HG02973 (cell line): ENCODE measurements around the gene KCNG2.
A peak's percentile ranks its signal among the peaks of the same experiment; 100 is the strongest.
"Not testable (repeated sequence)": the region's sequence is repeated elsewhere in the genome, so short reads cannot be mapped to it uniquely, and the experiment has no call there.

Experiments used
- ATAC-seq: cut with Tn5 transposase; IDR thresholded peaks from one replicate; pipeline ENCODE4 v1.9.1; 2021; ENCODE audit warnings: moderate library complexity; ENCODE audit not compliant: unreplicated experiment

KCNG2 gene

GRCh38 chr18:79851489-79851888 is 53.8 kb downstream of the KCNG2 start:
- ATAC-seq: no peak

DNA sequence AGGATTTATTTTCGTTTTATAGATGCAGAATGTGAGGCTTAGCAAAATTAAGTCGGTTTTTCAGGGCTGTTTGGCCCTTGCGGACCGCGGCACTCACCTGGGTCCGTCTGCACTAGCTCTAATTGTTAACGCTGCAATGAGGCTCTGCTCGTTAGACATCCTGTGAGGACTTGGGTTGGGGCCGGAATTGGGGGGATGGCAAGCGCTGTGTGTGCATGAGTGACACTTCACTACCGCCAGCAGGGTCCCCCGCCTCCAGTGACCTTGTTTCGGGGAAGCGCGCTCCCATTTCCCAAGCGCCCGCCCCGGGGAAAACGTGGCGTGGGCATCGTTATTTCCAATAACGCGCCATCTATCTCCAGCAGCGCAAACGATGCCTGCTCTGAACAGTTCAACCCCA is 54.2 kb downstream of the KCNG2 start:
- no peak for ATAC-seq

GRCh38 chr18:79852561-79853302 is 55.0 kb downstream of the KCNG2 start:
- ATAC-seq: no peak

- no peak for ATAC-seq
These were observed 55.7 kb downstream of the KCNG2 start for GRCh38 chr18:79853303-79853992.

- ATAC-seq: no peak
These were observed 56.2 kb downstream of the KCNG2 start for GRCh38 chr18:79853993-79854364.

- peak; percentile 72 for ATAC-seq
These were observed 57.6 kb downstream of the KCNG2 start for GRCh38 chr18:79855147-79855933.

GRCh38 chr18:79856119-79857007 is 58.6 kb downstream of the KCNG2 start:
- ATAC-seq: peak; percentile 54

- no peak for ATAC-seq
These were observed 59.4 kb downstream of the KCNG2 start for GRCh38 chr18:79857082-79857671.

GRCh38 chr18:79859314-79859713 is 61.6 kb downstream of the KCNG2 start:
- no peak for ATAC-seq

DNA sequence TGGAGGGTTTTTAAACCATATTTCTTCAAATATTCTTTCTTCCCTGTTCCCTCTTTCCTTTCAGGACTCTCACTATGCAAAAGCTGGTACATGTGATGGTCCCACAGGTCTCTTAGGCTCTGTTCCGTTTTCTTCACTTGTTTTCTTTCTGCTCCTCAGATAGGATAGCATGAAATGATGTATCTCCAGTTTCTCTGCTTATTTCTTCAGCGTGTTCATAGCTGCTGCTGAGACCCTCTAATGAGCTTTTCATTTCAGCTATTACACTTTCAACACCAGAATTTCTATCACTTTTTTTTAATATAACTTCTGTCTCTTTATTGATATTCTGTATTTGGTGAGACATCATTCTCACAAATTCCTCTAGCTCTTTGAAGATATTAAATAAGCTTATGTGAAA is 63.9 kb downstream of the KCNG2 start:
- no peak for ATAC-seq

DNA sequence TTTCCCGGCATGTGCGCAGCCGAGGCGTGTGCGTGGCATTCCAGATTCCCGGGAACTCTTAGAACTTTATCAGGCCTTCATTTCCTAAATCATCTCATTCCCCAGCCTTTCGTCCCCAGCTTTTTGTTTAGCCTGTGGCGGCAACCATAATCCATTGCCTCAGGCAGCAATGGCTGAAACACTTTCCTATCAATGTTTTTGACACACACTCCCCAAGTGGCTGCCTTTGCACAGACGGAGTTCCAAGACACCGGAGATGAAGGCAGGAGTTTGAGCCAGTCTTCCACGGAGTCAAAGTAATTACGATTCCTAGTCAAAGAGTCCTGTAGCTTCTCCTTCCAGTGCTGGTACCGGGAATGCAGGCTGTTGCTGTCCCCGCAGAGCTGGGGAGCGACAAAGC is 64.8 kb downstream of the KCNG2 start:
- ATAC-seq: no peak

DNA sequence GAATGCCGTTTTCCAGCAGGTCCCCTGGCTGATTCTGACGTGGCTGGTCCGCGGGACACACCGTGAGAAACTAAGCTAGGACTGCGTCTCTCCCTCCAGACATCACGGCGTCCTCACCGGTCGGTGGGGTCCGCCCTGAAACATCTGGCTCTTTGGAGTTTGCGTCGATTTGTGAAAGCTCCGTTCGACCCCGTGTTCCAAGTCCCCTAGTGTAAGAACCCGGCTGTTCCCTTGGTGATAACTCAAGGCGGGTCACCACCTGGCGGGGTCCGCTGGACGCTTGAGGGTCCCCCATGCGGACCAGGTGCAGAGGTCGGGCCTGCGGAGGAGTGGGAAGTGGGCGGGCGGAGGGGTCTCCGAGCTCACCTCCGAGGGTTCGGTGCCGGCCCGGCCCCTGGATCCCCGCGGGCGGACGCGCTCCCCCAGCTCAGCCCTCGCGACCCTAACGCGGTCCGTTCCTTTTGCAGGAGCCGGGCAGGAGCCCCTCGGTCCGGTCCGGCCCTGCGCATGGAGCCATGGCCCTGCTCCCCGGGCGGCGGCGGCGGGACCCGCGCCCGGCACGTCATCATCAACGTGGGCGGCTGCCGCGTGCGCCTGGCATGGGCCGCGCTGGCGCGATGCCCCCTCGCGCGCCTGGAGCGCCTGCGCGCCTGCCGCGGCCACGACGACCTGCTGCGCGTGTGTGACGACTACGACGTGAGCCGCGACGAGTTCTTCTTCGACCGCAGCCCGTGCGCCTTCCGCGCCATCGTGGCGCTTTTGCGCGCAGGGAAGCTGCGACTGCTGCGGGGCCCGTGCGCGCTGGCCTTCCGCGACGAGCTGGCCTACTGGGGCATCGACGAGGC is 65.6 kb downstream of the KCNG2 start:
- no peak for ATAC-seq

DNA sequence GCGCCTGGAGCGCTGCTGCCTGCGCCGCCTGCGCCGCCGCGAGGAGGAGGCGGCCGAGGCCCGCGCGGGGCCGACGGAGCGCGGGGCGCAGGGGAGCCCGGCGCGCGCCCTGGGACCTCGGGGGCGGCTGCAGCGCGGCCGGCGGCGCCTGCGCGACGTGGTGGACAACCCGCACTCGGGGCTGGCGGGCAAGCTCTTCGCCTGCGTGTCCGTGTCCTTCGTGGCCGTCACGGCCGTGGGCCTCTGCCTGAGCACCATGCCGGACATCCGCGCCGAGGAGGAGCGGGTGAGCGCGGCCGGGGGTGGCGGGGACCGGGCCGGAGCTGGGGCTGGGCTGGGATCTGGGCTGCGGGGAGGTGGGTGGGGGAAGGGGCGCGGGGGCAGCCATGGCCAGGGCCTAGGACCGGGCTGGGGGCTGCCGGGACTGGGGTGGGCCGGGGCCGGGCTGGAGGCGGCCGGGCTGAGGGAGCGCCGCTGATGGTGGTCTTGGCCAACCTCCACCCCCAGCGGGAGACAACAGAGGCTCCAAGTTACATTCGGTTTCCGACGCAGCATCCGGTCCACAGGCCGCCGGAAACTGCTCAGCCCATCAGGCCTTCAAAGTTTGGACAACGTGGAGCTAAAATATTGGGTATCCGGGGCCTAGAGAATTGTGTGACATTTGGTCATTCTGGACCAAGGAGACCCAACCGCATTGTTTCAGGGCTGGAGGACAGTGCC is 66.4 kb downstream of the KCNG2 start:
- no peak for ATAC-seq

DNA sequence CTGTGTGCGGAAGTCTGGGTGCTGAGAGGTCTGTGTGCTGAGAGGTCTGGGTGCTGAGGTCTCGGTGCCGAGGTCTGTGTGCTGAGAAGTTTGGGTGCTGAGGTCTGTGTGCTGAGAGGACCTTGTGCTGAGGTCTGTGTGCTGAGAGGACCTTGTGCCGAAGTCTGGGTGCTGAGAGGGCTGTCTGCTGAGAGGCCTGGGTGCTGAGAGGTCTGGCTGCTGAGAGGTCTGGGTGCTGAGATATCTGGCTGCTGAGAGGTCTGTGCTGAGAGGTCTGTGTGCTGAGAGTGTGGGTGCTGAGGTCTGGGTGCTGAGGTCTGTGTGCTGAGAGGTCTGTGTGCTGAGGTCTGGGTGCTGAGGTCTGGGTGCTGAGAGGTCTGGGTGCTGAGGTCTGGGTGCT is 67.2 kb downstream of the KCNG2 start:
- ATAC-seq: not testable (repeated sequence)

DNA sequence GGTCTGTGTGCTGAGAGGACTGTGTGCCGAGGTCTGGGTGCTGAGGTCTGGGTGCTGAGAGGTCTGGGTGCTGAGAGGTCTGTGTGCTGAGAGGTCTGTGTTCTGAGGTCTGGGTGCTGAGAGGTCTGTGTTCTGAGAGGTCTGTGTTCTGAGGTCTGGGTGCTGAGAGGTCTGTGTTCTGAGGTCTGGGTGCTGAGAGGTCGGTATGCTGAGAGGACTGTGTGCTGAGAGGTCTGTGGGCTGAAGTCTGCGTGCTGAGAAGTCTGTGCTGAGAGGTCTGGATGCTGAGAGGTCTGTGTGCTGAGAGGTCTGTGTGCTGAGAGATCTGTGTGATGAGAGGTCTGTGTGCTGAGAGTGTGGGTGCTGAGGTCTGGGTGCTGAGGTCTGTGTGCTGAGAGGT is 68.2 kb downstream of the KCNG2 start:
- not testable (repeated sequence) for ATAC-seq

- no peak for ATAC-seq
These were observed 69.3 kb downstream of the KCNG2 start for GRCh38 chr18:79866889-79867574.

DNA sequence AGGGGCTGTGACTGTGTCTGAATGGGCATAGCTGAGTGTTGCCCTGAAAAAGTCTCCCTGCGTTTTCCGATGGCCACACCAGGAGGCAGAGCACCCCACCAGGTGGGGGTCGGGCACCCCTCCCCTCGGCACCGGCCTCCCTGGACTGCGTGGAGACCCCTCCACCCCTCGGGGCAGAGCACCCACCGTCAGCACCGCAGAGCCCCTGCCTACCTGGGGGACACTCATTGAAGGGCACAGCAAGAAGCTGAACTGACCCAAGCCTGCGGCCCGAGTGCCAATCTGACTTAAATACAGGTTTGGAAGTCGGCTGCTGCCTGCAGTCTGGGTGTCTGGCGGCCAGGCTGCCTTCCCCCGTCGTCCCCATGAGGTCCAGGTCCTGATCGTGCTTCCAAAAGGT is 69.9 kb downstream of the KCNG2 start:
- ATAC-seq: no peak

DNA sequence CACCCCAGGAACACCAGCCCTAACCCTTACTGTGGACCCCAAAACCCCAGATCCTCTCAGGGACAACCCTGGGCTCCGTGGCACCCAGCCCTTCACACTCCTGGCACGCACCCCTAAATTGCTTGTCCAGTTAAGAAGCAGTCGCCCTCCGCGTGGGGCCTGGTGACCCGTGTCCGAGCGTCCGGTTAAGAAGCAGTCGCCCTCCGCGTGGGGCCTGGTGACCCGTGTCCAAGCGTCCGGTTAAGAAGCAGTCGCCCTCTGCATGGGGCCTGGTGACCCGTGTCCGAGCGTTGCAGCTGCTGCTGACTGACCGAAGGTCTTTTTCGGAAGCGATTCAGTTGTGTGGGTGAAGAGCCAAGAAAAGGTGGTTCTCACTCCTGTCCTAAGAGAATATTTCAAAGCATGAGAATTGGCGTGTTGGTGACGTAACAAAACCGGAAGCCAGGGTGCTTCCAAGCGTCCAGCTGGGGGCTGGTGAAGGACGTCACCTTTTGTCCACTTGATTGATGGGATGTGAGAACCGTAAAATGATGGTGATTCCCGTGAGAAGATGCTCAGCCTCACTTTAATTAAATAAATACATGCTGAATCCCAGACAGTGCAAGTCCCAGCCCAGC is 70.5 kb downstream of the KCNG2 start:
- ATAC-seq: no peak
